SK-N-SH (cell line): Measurements from ENCODE around the gene PHLPP1. TPM values are rescaled to one million over a fixed set of nuclear protein-coding genes. Genes with fewer than 3 reads are reported as not detected.

Experiments
- CTCF ChIA-PET: fragments of 300-600, 350-600 bp; formaldehyde crosslinking; extraction: SDS; loops from one replicate; lab custom pipeline; 2021; lab: Yijun Ruan, JAX
- POLR2A ChIA-PET: fragments of 350-600 bp; sonication (Branson Sonifier 250); formaldehyde crosslinking; extraction: SDS; loops from one replicate; lab custom pipeline; 2020; ENCODE audit warnings: antibody characterized with exemption, inconsistent platforms; lab: Yijun Ruan, JAX
- DNase-seq: peaks from one replicate; pipeline ENCODE4 v3.0.0; 2012
- H2AFZ ChIP-seq: fragments of 200-600 bp; sonication (generic); 2 replicates; pipeline ENCODE4 v1.8.1; 2016; ENCODE audit warnings: antibody characterized with exemption, mild to moderate bottlenecking, low read depth
- H3F3A ChIP-seq: fragments of 200-600 bp; sonication (generic); replicated peaks from 2 replicates; pipeline ENCODE3; 2016; ENCODE audit warnings: antibody characterized with exemption, mild to moderate bottlenecking; ENCODE audit not compliant: insufficient read depth
- H3K27ac ChIP-seq, 2 experiments: fragments of 200-500 bp in 1 of 2; fragments of 200-600 bp in 1 of 2; sonication (Bioruptor generic) in 1 of 2; sonication (generic), shearing (Covaris generic) in 1 of 2; 2 replicates each; pipeline versions ENCODE4 v1.5.1 to v1.6.1; 2014 to 2016; ENCODE audit warnings: low read depth in 2 of 2, inconsistent platforms in 1 of 2, low read length in 1 of 2, mild to moderate bottlenecking in 1 of 2, mixed read lengths in 1 of 2
- H3K27me3 ChIP-seq: fragments of 200-600 bp; sonication (generic), shearing (Covaris generic); 2 replicates; pipeline ENCODE4 v1.6.1; 2016; ENCODE audit warnings: mixed run types; ENCODE audit not compliant: insufficient read depth
- H3K36me3 ChIP-seq, 2 experiments: fragments of 200-500 bp in 1 of 2; fragments of 200-600 bp in 1 of 2; sonication (Bioruptor generic) in 1 of 2; sonication (generic) in 1 of 2; replicated peaks in 1 of 2; 2 replicates each; pipeline versions ENCODE3 to v1.5.1; 2014 to 2016; ENCODE audit warnings: low read length in 1 of 2, mild to moderate bottlenecking in 1 of 2; ENCODE audit not compliant: insufficient read depth in 2 of 2, control insufficient read depth in 1 of 2
- H3K4me1 ChIP-seq, 2 experiments: fragments of 200-500 bp in 1 of 2; fragments of 200-600 bp in 1 of 2; sonication (Bioruptor generic) in 1 of 2; sonication (generic), shearing (Covaris generic) in 1 of 2; 2 replicates each; pipeline versions ENCODE4 v1.5.1 to v1.6.1; 2014 to 2016; ENCODE audit warnings: low read depth in 1 of 2, low read length in 1 of 2, mixed run types in 1 of 2; ENCODE audit not compliant: insufficient read depth in 2 of 2, control insufficient read depth in 1 of 2
- H3K4me2 ChIP-seq: fragments of 200-600 bp; sonication (generic), shearing (Covaris generic); 2 replicates; pipeline ENCODE4 v1.6.1; 2017; ENCODE audit warnings: mixed run types
- H3K4me3 ChIP-seq, 2 experiments: fragments of 200-500 bp in 1 of 2; fragments of 200-600 bp in 1 of 2; sonication (Bioruptor generic) in 1 of 2; sonication (generic), shearing (Covaris generic) in 1 of 2; 2 replicates each; pipeline versions ENCODE4 v1.5.1 to v1.8.1; 2014 to 2016; ENCODE audit warnings: low read depth in 2 of 2, inconsistent platforms in 1 of 2, low read length in 1 of 2, mild to moderate bottlenecking in 1 of 2, mixed read lengths in 1 of 2, moderate library complexity in 1 of 2
- H3K79me2 ChIP-seq: fragments of 200-600 bp; sonication (generic); 2 replicates; pipeline ENCODE4 v1.8.1; 2017; ENCODE audit warnings: mild to moderate bottlenecking; ENCODE audit not compliant: insufficient read depth
- H3K9ac ChIP-seq: fragments of 200-600 bp; sonication (generic); 2 replicates; pipeline ENCODE4 v1.6.1; 2017; ENCODE audit warnings: mixed run types
- H3K9me2 ChIP-seq: fragments of 200-600 bp; sonication (generic); 2 replicates; pipeline ENCODE4 v1.6.1; 2017; ENCODE audit warnings: mixed run types
- H3K9me3 ChIP-seq: fragments of 200-600 bp; sonication (generic); 2 replicates; pipeline ENCODE4 v1.6.1; 2017; ENCODE audit warnings: mixed run types, mild to moderate bottlenecking, moderate library complexity
- H4K20me1 ChIP-seq: fragments of 200-600 bp; sonication (generic); 2 replicates; pipeline ENCODE4 v1.6.1; 2017; ENCODE audit warnings: mild to moderate bottlenecking, mixed run types; ENCODE audit not compliant: insufficient read depth
- CHD2 ChIP-seq: fragments of 150-350 bp; IDR thresholded peaks from 2 replicates; pipeline ENCODE4 v1.6.1; 2018; ENCODE audit warnings: low read length; ENCODE audit not compliant: partially characterized antibody
- FOXJ3 ChIP-seq: sonication (generic); formaldehyde crosslinking; IDR thresholded peaks from 2 replicates; pipeline ENCODE4 v1.5.1; 2020; ENCODE audit warnings: mild to moderate bottlenecking, missing genetic modification reagents
- GABPA ChIP-seq: IDR thresholded peaks from 2 replicates; pipeline ENCODE4 v1.4.0; 2012; ENCODE audit warnings: low read depth, mild to moderate bottlenecking
- GATA2 ChIP-seq: sonication (generic); formaldehyde crosslinking; IDR thresholded peaks from 2 replicates; pipeline ENCODE4 v1.5.0; 2020; ENCODE audit warnings: mild to moderate bottlenecking, missing genetic modification reagents
- MXI1 ChIP-seq: IDR thresholded peaks from 2 replicates; pipeline ENCODE4 v1.6.1; 2012; ENCODE audit warnings: mild to moderate bottlenecking, low read depth, low read length, improper control_type of control experiment
- NFIC ChIP-seq: IDR thresholded peaks from 2 replicates; pipeline ENCODE4 v1.4.0; 2012; ENCODE audit warnings: borderline replicate concordance
- TCF12 ChIP-seq: IDR thresholded peaks from 2 replicates; pipeline ENCODE4 v1.4.0; 2012
- USF2 ChIP-seq: fragments of 150-350 bp; IDR thresholded peaks from 2 replicates; pipeline ENCODE4 v1.6.1; 2017; ENCODE audit warnings: antibody characterized with exemption, low read length, low read depth, borderline replicate concordance
- WGBS: methylation state at CpG from one replicate; pipeline ENCODE4 v1.1.6; 2017; ENCODE audit warnings: low lambda C conversion rate; 5-methylcytosine and 5-hydroxymethylcytosine counted together
- polyA plus RNA-seq, 3 experiments: library from polyadenylated mRNA; depleted of rRNA; stranded (reverse); fragments of >200 nt; gene quantifications; 2 replicates each; pipeline ENCODE4 v1.2.3, GENCODE V29; 2012
- small RNA-seq, 7 experiments: library from RNA; depleted of rRNA; stranded (forward); fragments of <200 nt; gene quantifications; one replicate each; pipeline ENCODE3, GENCODE V24; 2012

PHLPP1 gene
- polyA plus RNA-seq, 1 of the 3 experiments (the other 2 are of a cell fraction), result 4.6 TPM

- Histone ChIP-seq H3K9me2 (no peaks in the 10 kb centered on the region), H3K27me3 (no peaks in the 10 kb centered on the region), H3K36me3 (no peaks in the 10 kb centered on the region), H3K9ac (no peak overlapping the region), H3K4me1 (peaks cover 0 to 7% of the 10 kb centered on the region in 2 experiments; a peak in 1 of 4 replicates), H3K4me3 (no peak overlapping the region), H4K20me1 (no peaks in the 10 kb centered on the region), H3K9me3 (no peaks in the 10 kb centered on the region), H3K27ac (no peak overlapping the region), H3K4me2 (no peak overlapping the region), H3K79me2 (no peaks in the 10 kb centered on the region), H3F3A (no peaks in the 10 kb centered on the region), H2AFZ (no peak overlapping the region)
- WGBS, result 79% methylated on average over 2 of the region's 2 CpGs
- no peak for DNase-seq
- no peak for TF ChIP-seq GATA2 (CRISPR knock-in tag)
- no peak for TF ChIP-seq NFIC
- TF ChIP-seq FOXJ3 (CRISPR knock-in tag), result no peak
- TF ChIP-seq USF2, result no peak
- no peak for TF ChIP-seq TCF12
- TF ChIP-seq MXI1, result no peak
- no peak for TF ChIP-seq CHD2
- TF ChIP-seq GABPA, result no peak
- POLR2A ChIA-PET, result no interaction called here
- CTCF ChIA-PET, result interaction anchor here (1.2 kb wide), 2 partner anchors 9 to 127 kb away, joined by 3 to 4 read pairs; no protein-coding TSS in a partner anchor
Observed at GRCh38 chr18:63028380-63028779, 313.0 kb downstream of the PHLPP1 start.

Small RNA genes within 50 kb of the gene (small RNA-seq; reads per million reads assigned to genes)
- gene RNU6-142P, result 0 to 1.6 (median 0) reads per million in 7 experiments

Other genes starting within 250 kb of the PHLPP1 start
- 6.7 and 7.3 TPM in 2 replicates for gene ZCCHC2, start 192.5 kb upstream of the PHLPP1 start, polyA plus RNA-seq (2012; rRNA removed)